Measurements from ENCODE around the gene HARS1. TPM values are rescaled to one million over a fixed set of nuclear protein-coding genes. Genes with fewer than 3 reads are reported as not detected.
"Not testable (repeated sequence)": the region's sequence is repeated elsewhere in the genome, so short reads cannot be mapped to it uniquely, and the experiment has no call there.

Gene HARS1
- total RNA-seq, 2 experiments from 2014 or later = 44.3 to 61.6 TPM

DNA sequence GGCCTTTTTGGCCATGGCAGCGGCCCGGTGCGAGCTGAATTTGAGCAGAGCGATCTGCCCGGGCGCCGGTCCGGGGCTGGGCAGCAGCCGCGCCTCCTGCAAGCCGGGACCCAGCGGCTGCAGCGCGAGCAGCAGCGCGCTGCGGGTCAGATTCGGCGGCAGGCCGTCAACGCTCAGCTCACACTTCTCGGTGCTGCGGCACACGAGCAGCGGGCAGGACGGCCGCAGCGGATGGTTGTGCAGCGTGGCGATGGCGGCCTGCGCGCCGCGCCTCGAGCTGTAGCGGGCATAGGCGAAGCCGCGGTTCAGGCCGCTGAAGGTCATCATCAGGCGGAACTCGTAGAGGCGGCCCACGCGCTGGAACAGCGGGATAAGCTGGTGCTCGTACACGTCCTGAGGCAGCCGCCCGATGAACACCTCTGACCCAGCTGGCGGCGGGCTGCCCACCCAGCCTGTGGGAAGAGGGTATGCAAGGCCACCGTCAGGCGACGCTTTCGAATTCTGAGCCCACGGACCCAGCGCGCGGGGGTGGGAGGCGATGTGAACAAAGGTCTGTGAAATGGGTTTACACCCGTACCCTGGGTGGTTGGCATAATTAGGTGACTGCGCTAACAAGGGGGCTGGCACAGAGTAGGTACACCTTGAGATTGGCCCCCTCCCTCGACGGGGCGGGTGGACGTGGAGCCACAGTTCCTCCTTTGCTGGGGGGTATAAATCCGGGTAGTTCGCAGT is 18.5 kb downstream of the HARS1 start:
- Histone ChIP-seq H3K36me3 (ENCODE audit: insufficient read depth, low read length) (peaks cover 97% of the 10 kb centered on the region), H3K4me1 (ENCODE audit: insufficient read depth, low read length, poor library complexity, severe bottlenecking) (no peaks in the 10 kb centered on the region), H3K79me2 (ENCODE audit: insufficient read depth, low read depth, low read length) (no peaks in the 10 kb centered on the region), H3K9me3 (ENCODE audit: low read length) (no peaks in the 10 kb centered on the region), H3K27ac (ENCODE audit: low read depth, low read length, poor library complexity, severe bottlenecking) (no peak overlapping the region), H4K20me1 (ENCODE audit: insufficient read depth, low read length) (no peaks in the 10 kb centered on the region), H3K4me2 (ENCODE audit: low read length) (no peak overlapping the region), H3K4me3 (ENCODE audit: low read depth, low read length, poor library complexity, severe bottlenecking) (no peak overlapping the region), H3K9me2 (ENCODE audit: insufficient read depth, low read length) (no peaks in the 10 kb centered on the region), H2AFZ (ENCODE audit: low read length) (no peak overlapping the region)
- intact Hi-C loops (cut with micrococcal nuclease; ENCODE audit: unreplicated experiment) = no loop called here
- POLR2A ChIA-PET = no interaction called here
- BruUV-seq (replicated peaks) = no TSS peak
- no peak for DNase-seq (ENCODE audit: low spot score)
- TF ChIP-seq, protein P1, sequence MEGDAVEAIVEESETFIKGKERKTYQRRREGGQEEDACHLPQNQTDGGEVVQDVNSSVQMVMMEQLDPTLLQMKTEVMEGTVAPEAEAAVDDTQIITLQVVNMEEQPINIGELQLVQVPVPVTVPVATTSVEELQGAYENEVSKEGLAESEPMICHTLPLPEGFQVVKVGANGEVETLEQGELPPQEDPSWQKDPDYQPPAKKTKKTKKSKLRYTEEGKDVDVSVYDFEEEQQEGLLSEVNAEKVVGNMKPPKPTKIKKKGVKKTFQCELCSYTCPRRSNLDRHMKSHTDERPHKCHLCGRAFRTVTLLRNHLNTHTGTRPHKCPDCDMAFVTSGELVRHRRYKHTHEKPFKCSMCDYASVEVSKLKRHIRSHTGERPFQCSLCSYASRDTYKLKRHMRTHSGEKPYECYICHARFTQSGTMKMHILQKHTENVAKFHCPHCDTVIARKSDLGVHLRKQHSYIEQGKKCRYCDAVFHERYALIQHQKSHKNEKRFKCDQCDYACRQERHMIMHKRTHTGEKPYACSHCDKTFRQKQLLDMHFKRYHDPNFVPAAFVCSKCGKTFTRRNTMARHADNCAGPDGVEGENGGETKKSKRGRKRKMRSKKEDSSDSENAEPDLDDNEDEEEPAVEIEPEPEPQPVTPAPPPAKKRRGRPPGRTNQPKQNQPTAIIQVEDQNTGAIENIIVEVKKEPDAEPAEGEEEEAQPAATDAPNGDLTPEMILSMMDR (conservative IDR thresholded peaks at IDR 0.05; ENCODE audit: low read length) = no peak
- TF ChIP-seq EZH2phosphoT487 (IDR thresholded peaks at IDR 0.05; ENCODE audit: borderline replicate concordance, low read depth, low read length) = no peak
- CTCF ChIA-PET (ENCODE audit: unreplicated experiment) = no interaction called here

DNA sequence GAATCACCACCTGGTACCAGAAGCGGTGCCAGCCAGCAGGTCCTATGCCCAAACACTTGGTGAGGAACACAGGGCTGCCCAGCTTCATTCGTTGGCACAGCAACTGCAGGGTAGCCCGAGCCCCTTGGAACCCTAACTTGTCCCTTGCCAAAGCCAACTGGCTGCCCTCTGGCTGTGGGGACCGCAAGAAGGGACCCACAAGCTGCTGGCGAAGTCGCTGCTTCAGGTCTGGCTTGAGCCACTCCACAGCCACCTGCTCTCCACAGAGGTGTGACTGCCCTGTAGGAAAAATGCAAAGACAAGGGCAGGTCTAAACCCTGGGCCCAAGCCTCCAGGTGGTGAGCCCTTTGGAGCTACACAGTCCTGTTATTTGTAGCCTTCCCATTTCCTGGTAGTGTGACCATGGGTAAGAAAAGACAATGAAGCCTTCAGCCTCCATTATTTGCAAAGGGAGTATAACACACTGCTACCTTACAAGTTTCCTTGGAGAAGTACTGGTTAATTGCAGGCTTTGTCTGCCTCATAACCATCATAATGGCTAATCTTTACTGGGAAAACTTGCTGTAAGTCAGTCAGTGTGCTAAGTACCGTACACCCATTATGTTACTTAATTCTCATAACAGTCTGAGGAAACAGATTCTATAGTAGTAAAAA is 19.6 kb downstream of the HARS1 start:
- BruUV-seq (replicated peaks) = no TSS peak
- Histone ChIP-seq H3K4me1 (ENCODE audit: insufficient read depth, low read length, poor library complexity, severe bottlenecking) (peaks cover under 1% of the 10 kb centered on the region), H4K20me1 (ENCODE audit: insufficient read depth, low read length) (no peaks in the 10 kb centered on the region), H3K4me2 (ENCODE audit: low read length) (no peak overlapping the region), H3K79me2 (ENCODE audit: insufficient read depth, low read depth, low read length) (peaks cover 7% of the 10 kb centered on the region; the same call in 1 of the 2 replicates), H2AFZ (ENCODE audit: low read length) (no peak overlapping the region), H3K9me3 (ENCODE audit: low read length) (no peaks in the 10 kb centered on the region), H3K9me2 (ENCODE audit: insufficient read depth, low read length) (no peaks in the 10 kb centered on the region), H3K36me3 (ENCODE audit: insufficient read depth, low read length) (peaks cover 97% of the 10 kb centered on the region), H3K4me3 (ENCODE audit: low read depth, low read length, poor library complexity, severe bottlenecking) (no peak overlapping the region), H3K27ac (ENCODE audit: low read depth, low read length, poor library complexity, severe bottlenecking) (no peak overlapping the region)
- CTCF ChIA-PET (ENCODE audit: unreplicated experiment) = no interaction called here
- no peak for TF ChIP-seq EZH2phosphoT487 (IDR thresholded peaks at IDR 0.05; ENCODE audit: borderline replicate concordance, low read depth, low read length)
- DNase-seq (ENCODE audit: low spot score) = no peak
- intact Hi-C loops (cut with micrococcal nuclease; ENCODE audit: unreplicated experiment) = no loop called here
- POLR2A ChIA-PET = no interaction called here

DNA sequence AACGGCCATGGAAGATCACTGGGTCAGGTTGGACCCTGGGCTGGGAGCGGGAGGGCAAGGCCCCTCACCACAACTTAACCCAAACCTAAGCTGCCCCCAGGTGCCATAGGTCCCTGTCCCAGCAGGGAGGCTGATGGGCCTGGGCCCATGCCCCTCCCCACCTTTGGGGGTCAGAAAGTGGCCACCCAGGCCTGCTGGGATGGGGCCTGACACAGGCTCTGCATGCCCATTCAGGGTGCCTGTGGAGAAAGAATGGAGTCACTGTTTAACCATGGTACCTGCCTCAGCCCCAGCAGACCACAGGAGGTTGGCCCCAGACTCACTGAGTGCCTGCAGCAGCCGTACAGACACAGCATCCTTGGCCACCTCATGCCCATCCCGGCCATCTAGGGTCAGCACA is 20.1 kb downstream of the HARS1 start:
- BruUV-seq (replicated peaks); H4K20me1 ChIP-seq (ENCODE audit: insufficient read depth, low read length); H3K4me1 ChIP-seq (ENCODE audit: insufficient read depth, low read length, poor library complexity, severe bottlenecking); H3K27ac ChIP-seq (ENCODE audit: low read depth, low read length, poor library complexity, severe bottlenecking); H2AFZ ChIP-seq (ENCODE audit: low read length); H3K9me3 ChIP-seq (ENCODE audit: low read length); DNase-seq (ENCODE audit: low spot score); intact Hi-C loops (cut with micrococcal nuclease; ENCODE audit: unreplicated experiment); CTCF ChIA-PET (ENCODE audit: unreplicated experiment); H3K9me2 ChIP-seq (ENCODE audit: insufficient read depth, low read length); POLR2A ChIA-PET; H3K4me3 ChIP-seq (ENCODE audit: low read depth, low read length, poor library complexity, severe bottlenecking); H3K4me2 ChIP-seq (ENCODE audit: low read length): not testable (repeated sequence)
- Histone ChIP-seq H3K36me3 (ENCODE audit: insufficient read depth, low read length) (peaks cover 97% of the 10 kb centered on the region), H3K79me2 (ENCODE audit: insufficient read depth, low read depth, low read length) (peaks cover 13% of the 10 kb centered on the region; the same call in 1 of the 2 replicates)
